ENCODE data around the gene TMEM138.
A peak's percentile ranks its signal among the peaks of the same experiment; 100 is the strongest.

TMEM138 gene

DNA sequence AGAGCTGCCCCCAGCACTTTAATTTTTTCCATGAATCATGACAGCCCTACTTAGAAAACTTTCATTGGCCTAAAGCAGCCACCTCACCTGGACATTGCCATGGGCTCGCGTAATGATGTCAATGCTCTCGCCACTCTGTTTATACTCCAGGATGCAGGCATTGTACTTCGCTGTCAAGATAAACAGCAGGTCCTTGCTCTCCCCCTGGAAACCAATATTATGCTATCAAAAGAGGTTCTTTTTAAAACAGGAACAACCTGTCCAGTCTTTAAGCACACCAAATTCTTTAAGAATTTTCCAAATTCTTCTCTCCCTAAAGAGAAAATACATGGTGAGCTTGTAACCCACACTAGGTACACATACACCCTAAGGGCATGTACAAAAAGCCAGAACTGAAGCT, 32.3 kb upstream of the TMEM138 start:
- DNase-seq (ENCODE audit: extremely low spot score): no peak
- ChIA-PET POLR2A (interaction anchor here (0.7 kb wide), 1 partner anchor 32 kb away, joined by 3 read pairs; the partner anchor contains the start of genes CYB561A3 and TMEM138), CTCF (no interaction called here)
- no peak for TF ChIP-seq HDGF (IDR thresholded peaks at IDR 0.05; ENCODE audit: borderline replicate concordance)
- TF ChIP-seq FOXA1 (IDR thresholded peaks at IDR 0.05): no peak
- no peak for TF ChIP-seq CTBP1 (IDR thresholded peaks at IDR 0.05; ENCODE audit: borderline replicate concordance)
- no peak for TF ChIP-seq TARDBP (IDR thresholded peaks at IDR 0.05)
- no peak for TF ChIP-seq FOXK2 (IDR thresholded peaks at IDR 0.05)
- no peak for TF ChIP-seq FOXM1 (IDR thresholded peaks at IDR 0.05; ENCODE audit: borderline replicate concordance)

DNA sequence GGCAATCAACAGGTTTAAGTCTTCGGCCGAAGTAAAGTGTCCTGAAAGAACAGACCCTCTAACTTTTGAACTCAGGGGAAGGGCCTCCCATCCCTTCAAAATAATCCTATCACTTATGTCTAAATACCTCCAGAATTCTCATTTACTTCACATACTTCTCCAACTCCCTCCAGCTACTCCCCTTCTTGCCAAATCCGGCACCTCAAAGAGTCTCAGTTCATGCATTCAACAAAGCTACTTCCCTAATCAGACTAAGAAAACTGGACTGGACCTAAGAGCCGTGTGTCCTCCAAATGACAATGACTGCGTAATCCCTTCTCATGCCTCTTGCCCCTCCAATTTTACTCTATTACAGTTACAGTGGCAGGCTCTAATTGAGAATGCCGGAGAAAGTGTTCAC, 30.5 kb upstream of the TMEM138 start:
- ChIA-PET CTCF (interaction anchor here (0.6 to 2.2 kb wide), 2 partner anchors 53 to 304 kb away, joined by 3 to 6 read pairs; no protein-coding TSS in a partner anchor), POLR2A (interaction anchor here (0.6 to 1.8 kb wide), 5 partner anchors 19 to 98 kb away, joined by 3 to 15 read pairs (median 4); partner anchors contain the start of genes CPSF7, CYB561A3, SDHAF2 and TMEM138)
- TF ChIP-seq ARNT (IDR thresholded peaks at IDR 0.05): no peak
- no peak for TF ChIP-seq BHLHE40 (IDR thresholded peaks at IDR 0.05; ENCODE audit: borderline replicate concordance)
- TF ChIP-seq ZNF384 (IDR thresholded peaks at IDR 0.05): no peak
- TF ChIP-seq FOXK2 (IDR thresholded peaks at IDR 0.05): no peak
- TF ChIP-seq SP1 (IDR thresholded peaks at IDR 0.05): no peak
- TF ChIP-seq L3MBTL2 (conservative IDR thresholded peaks at IDR 0.05): no peak
- TF ChIP-seq FOXA1 (IDR thresholded peaks at IDR 0.05): no peak
- no peak for TF ChIP-seq CTBP1 (IDR thresholded peaks at IDR 0.05; ENCODE audit: borderline replicate concordance)
- no peak for TF ChIP-seq LEF1 (IDR thresholded peaks at IDR 0.05; ENCODE audit: borderline replicate concordance)
- TF ChIP-seq TARDBP (IDR thresholded peaks at IDR 0.05): no peak
- TF ChIP-seq FOXM1 (IDR thresholded peaks at IDR 0.05; ENCODE audit: borderline replicate concordance): no peak
- no peak for TF ChIP-seq HDGF (IDR thresholded peaks at IDR 0.05; ENCODE audit: borderline replicate concordance)
- no peak for TF ChIP-seq SUZ12 (IDR thresholded peaks at IDR 0.05)
- no peak for DNase-seq (ENCODE audit: extremely low spot score)

DNA sequence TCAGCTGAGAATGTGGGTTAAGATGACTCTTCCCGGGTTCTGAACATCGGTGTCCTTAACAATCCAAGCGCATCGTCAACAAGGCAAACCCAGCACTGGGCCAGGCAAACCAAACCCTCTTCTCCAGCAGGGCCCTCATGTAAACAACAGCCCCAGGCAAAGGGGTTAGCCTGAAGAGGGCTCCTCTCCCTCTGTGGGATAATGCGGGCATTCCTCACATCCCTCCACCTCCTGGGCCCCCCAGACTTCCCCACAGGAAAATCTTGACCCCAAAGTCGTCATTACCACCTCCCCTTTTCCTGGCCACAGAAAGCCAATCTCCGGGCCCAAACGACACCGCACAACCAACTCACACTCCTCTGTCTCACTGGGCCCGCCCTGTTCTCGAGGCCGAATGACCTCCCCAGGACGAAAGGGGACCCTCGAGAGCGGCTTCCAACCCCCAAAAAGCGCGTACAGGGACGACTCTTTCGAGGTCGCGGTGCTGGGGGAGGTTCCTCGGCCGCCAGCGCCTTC, 29.8 kb upstream of the TMEM138 start:
- ChIA-PET CTCF (interaction anchor here (0.6 to 2.2 kb wide), 2 partner anchors 52 to 304 kb away, joined by 3 to 6 read pairs; no protein-coding TSS in a partner anchor), POLR2A (interaction anchor here (1.0 to 1.8 kb wide), 4 partner anchors 18 to 97 kb away, joined by 3 to 15 read pairs (median 6); partner anchors contain the start of genes CPSF7, CYB561A3, SDHAF2 and TMEM138)
- no peak for TF ChIP-seq SUZ12 (IDR thresholded peaks at IDR 0.05)
- TF ChIP-seq ELF4 (IDR thresholded peaks at IDR 0.05): no peak
- no peak for TF ChIP-seq SP1 (IDR thresholded peaks at IDR 0.05)
- no peak for TF ChIP-seq TARDBP (IDR thresholded peaks at IDR 0.05)
- no peak for TF ChIP-seq ARNT (IDR thresholded peaks at IDR 0.05)
- TF ChIP-seq LEF1 (IDR thresholded peaks at IDR 0.05; ENCODE audit: borderline replicate concordance): no peak
- no peak for TF ChIP-seq FOXM1 (IDR thresholded peaks at IDR 0.05; ENCODE audit: borderline replicate concordance)
- no peak for TF ChIP-seq BHLHE40 (IDR thresholded peaks at IDR 0.05; ENCODE audit: borderline replicate concordance)
- no peak for TF ChIP-seq FOXK2 (IDR thresholded peaks at IDR 0.05)
- DNase-seq (ENCODE audit: extremely low spot score): peak; percentile 50

DNA sequence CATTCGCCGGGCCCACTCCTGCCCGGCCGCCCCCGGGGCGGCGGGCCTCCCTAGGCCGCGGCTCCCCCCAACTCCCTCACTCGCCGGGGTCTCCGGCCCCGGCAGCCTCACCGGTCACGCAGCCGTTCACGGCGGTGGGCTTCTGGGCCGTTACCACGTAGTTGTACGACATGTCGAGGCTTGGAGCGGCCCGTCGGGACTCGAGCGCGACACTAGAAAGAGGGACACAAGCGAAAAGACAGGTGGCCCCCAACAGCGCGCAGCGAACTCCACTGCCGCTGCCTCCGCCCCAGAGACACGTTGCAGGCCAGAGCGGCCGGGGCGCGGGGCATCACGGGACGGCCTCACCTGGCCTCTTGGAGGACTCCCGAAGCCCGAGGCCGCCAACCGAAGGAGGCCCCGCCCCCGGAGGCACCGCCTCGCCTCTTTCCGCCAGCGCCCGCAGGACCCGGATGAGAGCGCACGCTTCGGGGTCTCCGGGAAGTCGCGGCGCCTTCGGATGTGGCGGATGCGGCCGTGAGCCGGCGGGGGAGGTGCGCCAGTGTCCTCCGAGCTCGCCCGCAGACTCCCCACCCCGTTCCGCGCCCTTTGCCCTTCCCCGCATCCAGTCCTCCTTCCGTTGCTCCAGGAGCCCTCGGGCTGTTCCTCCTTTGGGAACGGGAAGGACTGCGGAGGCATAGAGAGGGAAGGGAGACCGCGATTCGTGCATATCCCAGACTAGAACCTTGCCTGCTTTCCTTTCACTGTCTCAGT, 29.2 kb upstream of the TMEM138 start, which contains the start of the genes DDB1 and TKFC:
TSS of gene DDB1 (minus strand) at position 309 of the 753 bp plus-strand sequence. CDS start at position 172, 137 bp downstream.
TSS of gene TKFC (plus strand) at position 432 of the 753 bp plus-strand sequence. CDS start 1,501 bp downstream, outside the sequence.
- ChIA-PET CTCF (interaction anchor here (0.9 to 2.0 kb wide), 2 partner anchors 29 to 52 kb away, joined by 3 to 27 read pairs; partner anchors contain the start of genes CYB561A3 and TMEM138), POLR2A (interaction anchor here (1.0 to 7.2 kb wide), 8 partner anchors 13 to 420 kb away, joined by 6 to 103 read pairs (median 9); partner anchors contain the start of genes CPSF7, CYB561A3, SDHAF2 and TMEM109)
- peak; percentile 97 for DNase-seq (ENCODE audit: extremely low spot score)
- TF ChIP-seq ARNT (IDR thresholded peaks at IDR 0.05): no peak
- TF ChIP-seq BHLHE40 (IDR thresholded peaks at IDR 0.05; ENCODE audit: borderline replicate concordance): no peak
- no peak for TF ChIP-seq TARDBP (IDR thresholded peaks at IDR 0.05)
- TF ChIP-seq FOXA1 (IDR thresholded peaks at IDR 0.05): no peak
- TF ChIP-seq CTBP1 (IDR thresholded peaks at IDR 0.05; ENCODE audit: borderline replicate concordance): no peak
- TF ChIP-seq HDGF (IDR thresholded peaks at IDR 0.05; ENCODE audit: borderline replicate concordance): no peak
- TF ChIP-seq, protein P1, sequence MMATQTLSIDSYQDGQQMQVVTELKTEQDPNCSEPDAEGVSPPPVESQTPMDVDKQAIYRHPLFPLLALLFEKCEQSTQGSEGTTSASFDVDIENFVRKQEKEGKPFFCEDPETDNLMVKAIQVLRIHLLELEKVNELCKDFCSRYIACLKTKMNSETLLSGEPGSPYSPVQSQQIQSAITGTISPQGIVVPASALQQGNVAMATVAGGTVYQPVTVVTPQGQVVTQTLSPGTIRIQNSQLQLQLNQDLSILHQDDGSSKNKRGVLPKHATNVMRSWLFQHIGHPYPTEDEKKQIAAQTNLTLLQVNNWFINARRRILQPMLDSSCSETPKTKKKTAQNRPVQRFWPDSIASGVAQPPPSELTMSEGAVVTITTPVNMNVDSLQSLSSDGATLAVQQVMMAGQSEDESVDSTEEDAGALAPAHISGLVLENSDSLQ (IDR thresholded peaks at IDR 0.05): no peak
- no peak for TF ChIP-seq L3MBTL2 (conservative IDR thresholded peaks at IDR 0.05)
- no peak for TF ChIP-seq FOXM1 (IDR thresholded peaks at IDR 0.05; ENCODE audit: borderline replicate concordance)

DNA sequence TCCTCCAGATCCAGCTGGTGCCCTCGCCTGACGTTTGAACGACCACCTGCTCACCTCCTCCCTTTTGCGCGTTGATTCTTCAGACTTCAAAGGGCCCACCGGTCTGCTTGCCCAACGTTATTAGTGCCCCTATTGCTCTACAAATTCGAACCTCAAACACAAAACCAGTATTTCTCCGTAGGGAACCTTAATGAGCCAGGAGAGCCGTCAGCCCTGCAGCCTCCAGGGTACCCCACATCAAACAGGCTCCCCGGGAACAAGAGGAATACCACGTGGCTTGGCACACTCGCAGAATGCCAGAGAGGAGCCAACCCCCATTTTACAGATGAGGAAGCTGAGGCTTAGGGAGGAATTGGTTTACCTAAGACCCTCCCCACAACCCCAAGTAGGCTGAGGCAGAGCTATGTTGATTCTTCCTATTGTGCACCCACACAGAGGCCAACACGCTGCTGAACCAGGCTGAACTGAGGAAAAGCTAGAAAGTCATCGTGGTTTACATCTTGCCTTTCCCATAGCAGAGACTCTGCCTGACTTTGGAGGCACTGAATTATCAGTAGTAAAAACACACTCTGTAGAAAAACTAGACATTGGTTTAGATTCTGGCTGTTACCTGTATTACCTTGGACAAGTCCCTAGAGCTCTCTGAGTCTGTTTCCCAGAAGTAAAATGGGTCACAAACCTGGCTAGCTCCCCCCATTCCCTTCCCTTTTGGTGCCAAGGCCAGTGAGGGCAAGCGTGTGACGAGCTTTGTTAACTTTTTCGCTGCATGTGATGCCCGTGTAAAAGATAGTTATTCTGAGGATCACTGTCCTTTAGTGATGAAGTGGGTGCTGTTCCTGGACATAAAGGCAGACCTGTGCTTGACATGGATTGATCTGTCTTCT, 28.4 kb upstream of the TMEM138 start:
- no peak for DNase-seq (ENCODE audit: extremely low spot score)
- ChIA-PET CTCF (interaction anchor here (0.9 to 2.0 kb wide), 2 partner anchors 28 to 51 kb away, joined by 3 to 27 read pairs; partner anchors contain the start of genes CYB561A3 and TMEM138), POLR2A (interaction anchor here (0.9 to 7.2 kb wide), 9 partner anchors 12 to 421 kb away, joined by 3 to 103 read pairs (median 9); partner anchors contain the start of genes CPSF7, CYB561A3, SDHAF2 and TMEM109)
- TF ChIP-seq FOXK2 (IDR thresholded peaks at IDR 0.05): no peak
- TF ChIP-seq ARNT (IDR thresholded peaks at IDR 0.05): no peak
- peak; percentile 60 for TF ChIP-seq L3MBTL2 (conservative IDR thresholded peaks at IDR 0.05)
